ENCODE data around the gene TMX1. TPM values are rescaled to one million over a fixed set of nuclear protein-coding genes. Genes with fewer than 3 reads are reported as not detected.
A peak's percentile ranks its signal among the peaks of the same experiment; 100 is the strongest.

Gene TMX1
- total and polyA plus RNA-seq, 2 donors (not counting 1 experiment from before 2014, with no cell fraction given) = 36.5 to 49.5 TPM

- Histone ChIP-seq H3K27ac (ENCODE audit: insufficient read depth, low read length) (no peak overlapping the region), H3K36me3 (ENCODE audit: control insufficient read depth, insufficient read depth, low read length) (peaks cover 5% of the 10 kb centered on the region), H3K4me3 (replicated peaks in 1 of 4; ENCODE audit: control extremely low read depth in 1 of 4, insufficient read depth in 1 of 4, low read depth in 3 of 4, low read length in 4 of 4) (no peak overlapping the region), H4K20me1 (ENCODE audit: control insufficient read depth, extremely low read depth, insufficient read depth, low read length) (no peaks in the 10 kb centered on the region), H3K79me2 (ENCODE audit: control insufficient read depth, insufficient read depth, low read length) (no peaks in the 10 kb centered on the region), H3K9me3 (ENCODE audit: control insufficient read depth, insufficient read depth, low read depth, low read length) (no peaks in the 10 kb centered on the region), H3K4me1 (ENCODE audit: control insufficient read depth, extremely low read depth, insufficient read depth, low read length) (no peaks in the 10 kb centered on the region), H3K9ac (ENCODE audit: insufficient read depth, low read length) (no peak overlapping the region), H3K27me3 (ENCODE audit: control insufficient read depth, insufficient read depth, low read length) (no peaks in the 10 kb centered on the region), H3K4me2 (ENCODE audit: extremely low read depth, insufficient read depth, low read length) (no peak overlapping the region), H2AFZ (ENCODE audit: low read length) (no peak overlapping the region)
- peak in 1 of 2 donors; percentile 17 for DNase-seq (ENCODE audit: low read depth in 2 of 2)
- TF ChIP-seq EZH2 (IDR thresholded peaks at IDR 0.05; ENCODE audit: low read length, missing control alignments) = no peak
- TF ChIP-seq, protein P1, sequence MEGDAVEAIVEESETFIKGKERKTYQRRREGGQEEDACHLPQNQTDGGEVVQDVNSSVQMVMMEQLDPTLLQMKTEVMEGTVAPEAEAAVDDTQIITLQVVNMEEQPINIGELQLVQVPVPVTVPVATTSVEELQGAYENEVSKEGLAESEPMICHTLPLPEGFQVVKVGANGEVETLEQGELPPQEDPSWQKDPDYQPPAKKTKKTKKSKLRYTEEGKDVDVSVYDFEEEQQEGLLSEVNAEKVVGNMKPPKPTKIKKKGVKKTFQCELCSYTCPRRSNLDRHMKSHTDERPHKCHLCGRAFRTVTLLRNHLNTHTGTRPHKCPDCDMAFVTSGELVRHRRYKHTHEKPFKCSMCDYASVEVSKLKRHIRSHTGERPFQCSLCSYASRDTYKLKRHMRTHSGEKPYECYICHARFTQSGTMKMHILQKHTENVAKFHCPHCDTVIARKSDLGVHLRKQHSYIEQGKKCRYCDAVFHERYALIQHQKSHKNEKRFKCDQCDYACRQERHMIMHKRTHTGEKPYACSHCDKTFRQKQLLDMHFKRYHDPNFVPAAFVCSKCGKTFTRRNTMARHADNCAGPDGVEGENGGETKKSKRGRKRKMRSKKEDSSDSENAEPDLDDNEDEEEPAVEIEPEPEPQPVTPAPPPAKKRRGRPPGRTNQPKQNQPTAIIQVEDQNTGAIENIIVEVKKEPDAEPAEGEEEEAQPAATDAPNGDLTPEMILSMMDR (conservative IDR thresholded peaks at IDR 0.05 in 1 of 2, IDR thresholded peaks at IDR 0.05 in 1 of 2; ENCODE audit: low read depth in 1 of 2, low read length in 2 of 2) = no peak
Measured at GRCh38 chr14:51251486-51251885, 11.4 kb downstream of the TMX1 start.

DNA sequence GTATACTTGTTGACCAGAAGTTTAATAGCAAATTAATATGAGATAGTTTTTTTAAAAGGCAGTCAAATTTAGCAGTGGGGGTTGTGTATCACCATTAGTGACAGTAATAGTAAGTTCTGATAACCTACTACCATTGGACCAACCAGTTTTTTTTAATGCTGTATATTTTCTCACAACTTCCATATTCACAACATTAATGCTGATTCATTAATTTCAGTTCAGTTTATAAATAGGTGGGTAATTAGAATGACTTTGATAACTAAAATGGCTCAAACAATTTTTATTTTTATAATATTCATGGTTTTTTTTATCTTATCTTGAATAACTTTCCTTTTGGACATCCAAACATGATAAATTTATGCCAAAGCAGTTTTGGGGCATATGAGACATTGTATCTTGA, 13.8 kb downstream of the TMX1 start:
- H3K27me3 ChIP-seq (ENCODE audit: control insufficient read depth, insufficient read depth, low read length) = no peaks in the 10 kb centered on the region
- H3K79me2 ChIP-seq (ENCODE audit: control insufficient read depth, insufficient read depth, low read length) = no peaks in the 10 kb centered on the region
- DNase-seq (ENCODE audit: low read depth in 2 of 2) = no peak
- no peaks in the 10 kb centered on the region for H4K20me1 ChIP-seq (ENCODE audit: control insufficient read depth, extremely low read depth, insufficient read depth, low read length)
- H3K4me1 ChIP-seq (ENCODE audit: control insufficient read depth, extremely low read depth, insufficient read depth, low read length) = no peaks in the 10 kb centered on the region
- H3K36me3 ChIP-seq (ENCODE audit: control insufficient read depth, insufficient read depth, low read length) = no peaks in the 10 kb centered on the region
- TF ChIP-seq EZH2 (IDR thresholded peaks at IDR 0.05; ENCODE audit: low read length, missing control alignments) = no peak
- TF ChIP-seq, protein P1 (conservative IDR thresholded peaks at IDR 0.05 in 1 of 2, IDR thresholded peaks at IDR 0.05 in 1 of 2; ENCODE audit: low read depth in 1 of 2, low read length in 2 of 2) = no peak
- no peak overlapping the region for H2AFZ ChIP-seq (ENCODE audit: low read length)
- no peaks in the 10 kb centered on the region for H3K9me3 ChIP-seq (ENCODE audit: control insufficient read depth, insufficient read depth, low read depth, low read length)
- H3K27ac ChIP-seq (ENCODE audit: insufficient read depth, low read length) = no peak overlapping the region
- H3K9ac ChIP-seq (ENCODE audit: insufficient read depth, low read length) = no peak overlapping the region
- H3K4me2 ChIP-seq (ENCODE audit: extremely low read depth, insufficient read depth, low read length) = no peak overlapping the region
- H3K4me3 ChIP-seq (replicated peaks in 1 of 4; ENCODE audit: control extremely low read depth in 1 of 4, insufficient read depth in 1 of 4, low read depth in 3 of 4, low read length in 4 of 4) = no peak overlapping the region

- Histone ChIP-seq H3K9me3 (ENCODE audit: control insufficient read depth, insufficient read depth, low read depth, low read length) (no peaks in the 10 kb centered on the region), H3K36me3 (ENCODE audit: control insufficient read depth, insufficient read depth, low read length) (no peaks in the 10 kb centered on the region)
Measured at GRCh38 chr14:51258280-51258679, 18.2 kb downstream of the TMX1 start.

More at GRCh38 chr14:51258280-51258679, 18.2 kb downstream of the TMX1 start:
- TF ChIP-seq, protein P1 (conservative IDR thresholded peaks at IDR 0.05 in 1 of 2, IDR thresholded peaks at IDR 0.05 in 1 of 2; ENCODE audit: low read depth in 1 of 2, low read length in 2 of 2) = no peak
- H3K9ac ChIP-seq (ENCODE audit: insufficient read depth, low read length) = no peak overlapping the region
- no peaks in the 10 kb centered on the region for H3K27me3 ChIP-seq (ENCODE audit: control insufficient read depth, insufficient read depth, low read length)
- H3K79me2 ChIP-seq (ENCODE audit: control insufficient read depth, insufficient read depth, low read length) = no peaks in the 10 kb centered on the region
- no peaks in the 10 kb centered on the region for H4K20me1 ChIP-seq (ENCODE audit: control insufficient read depth, extremely low read depth, insufficient read depth, low read length)
- DNase-seq (ENCODE audit: low read depth in 2 of 2) = no peak
- no peak overlapping the region for H3K4me3 ChIP-seq (replicated peaks in 1 of 4; ENCODE audit: control extremely low read depth in 1 of 4, insufficient read depth in 1 of 4, low read depth in 3 of 4, low read length in 4 of 4)
- H3K4me2 ChIP-seq (ENCODE audit: extremely low read depth, insufficient read depth, low read length) = no peak overlapping the region
- no peaks in the 10 kb centered on the region for H3K4me1 ChIP-seq (ENCODE audit: control insufficient read depth, extremely low read depth, insufficient read depth, low read length)
- no peak overlapping the region for H2AFZ ChIP-seq (ENCODE audit: low read length)
- H3K27ac ChIP-seq (ENCODE audit: insufficient read depth, low read length) = no peak overlapping the region
